Mesothelial cell of epicardium (in vitro differentiated cells): ENCODE results near the gene APCS. TPM values are rescaled to one million over a fixed set of nuclear protein-coding genes. Genes with fewer than 3 reads are reported as not detected.

ENCODE experiments used
- DNase-seq, 2 experiments: peaks; one replicate each; pipeline ENCODE4 v3.0.0; 2021; ENCODE audit warnings: low spot score in 2 of 2; ENCODE audit not compliant: unreplicated experiment in 2 of 2
- H3K27ac Mint-ChIP-seq: 2 replicates; pipeline ENCODE4 v1.8.0; 2021; ENCODE audit warnings: mixed read lengths
- H3K27me3 Mint-ChIP-seq: 2 replicates; pipeline ENCODE4 v1.8.0; 2021; ENCODE audit warnings: low read depth, mixed read lengths
- H3K36me3 Mint-ChIP-seq: 2 replicates; pipeline ENCODE4 v1.8.0; 2021; ENCODE audit warnings: mixed read lengths
- H3K4me1 Mint-ChIP-seq: 2 replicates; pipeline ENCODE4 v1.8.0; 2021; ENCODE audit warnings: mixed read lengths
- H3K4me3 Mint-ChIP-seq: 2 replicates; pipeline ENCODE4 v1.8.0; 2021; ENCODE audit warnings: mild to moderate bottlenecking, moderate library complexity, mixed read lengths
- H3K9me3 Mint-ChIP-seq: 2 replicates; pipeline ENCODE4 v1.8.0; 2021; ENCODE audit warnings: mixed read lengths
- CTCF ChIP-seq: fragments of 200-600 bp; sonication (generic); IDR thresholded peaks from one replicate; pipeline ENCODE4 v1.5.0; 2021; ENCODE audit warnings: antibody characterized with exemption; ENCODE audit not compliant: unreplicated experiment
- total RNA-seq: library from RNA; stranded (reverse); gene quantifications from 3 replicates; pipeline ENCODE4 v1.2.1, GENCODE V29; 2021

APCS gene
- total RNA-seq, 1 donor from 2014 or later = not detected

- no peak overlapping the region for H3K4me3 Mint-ChIP-seq
- no peak overlapping the region for H3K27ac Mint-ChIP-seq
- peaks cover 69% of the 10 kb centered on the region for H3K9me3 Mint-ChIP-seq
- no peaks in the 10 kb centered on the region for H3K27me3 Mint-ChIP-seq
- DNase-seq = no peak
- TF ChIP-seq CTCF = no peak
- peaks cover 2% of the 10 kb centered on the region for H3K36me3 Mint-ChIP-seq
- H3K4me1 Mint-ChIP-seq = no peaks in the 10 kb centered on the region
Observed at GRCh38 chr1:159591981-159592380, 4.4 kb downstream of the APCS start.

GRCh38 chr1:159594625-159595405 is 7.2 kb downstream of the APCS start:
- Mint-ChIP-seq H3K27ac (no peak overlapping the region), H3K36me3 (peaks cover 2% of the 10 kb centered on the region), H3K4me3 (no peak overlapping the region), H3K4me1 (no peaks in the 10 kb centered on the region), H3K9me3 (peaks cover 72% of the 10 kb centered on the region), H3K27me3 (no peaks in the 10 kb centered on the region)
- DNase-seq = no peak
- no peak for TF ChIP-seq CTCF

- Mint-ChIP-seq H3K9me3 (peaks cover 78% of the 10 kb centered on the region), H3K27me3 (no peaks in the 10 kb centered on the region), H3K4me3 (no peak overlapping the region), H3K4me1 (no peaks in the 10 kb centered on the region), H3K36me3 (no peaks in the 10 kb centered on the region), H3K27ac (no peak overlapping the region)
- TF ChIP-seq CTCF = no peak
- no peak for DNase-seq
Observed at GRCh38 chr1:159598196-159598595, 10.6 kb downstream of the APCS start.

GRCh38 chr1:159600894-159601293 is 13.3 kb downstream of the APCS start:
- Mint-ChIP-seq H3K4me1 (no peaks in the 10 kb centered on the region), H3K27ac (no peak overlapping the region), H3K27me3 (no peaks in the 10 kb centered on the region), H3K36me3 (no peaks in the 10 kb centered on the region), H3K9me3 (peaks cover 68% of the 10 kb centered on the region), H3K4me3 (no peak overlapping the region)
- TF ChIP-seq CTCF = no peak
- no peak for DNase-seq

- Mint-ChIP-seq H3K36me3 (no peaks in the 10 kb centered on the region), H3K27ac (no peak overlapping the region), H3K27me3 (no peaks in the 10 kb centered on the region), H3K4me1 (no peaks in the 10 kb centered on the region), H3K9me3 (peaks cover 60% of the 10 kb centered on the region), H3K4me3 (no peak overlapping the region)
- no peak for DNase-seq
- no peak for TF ChIP-seq CTCF
Observed at GRCh38 chr1:159602501-159602999, 14.9 kb downstream of the APCS start.
